Ishikawa (cell line): Measurements from ENCODE around the gene KLF1.

Source experiments
- CEBPB ChIP-seq: IDR thresholded peaks from 2 replicates; pipeline ENCODE4 v1.6.1; 2012
- CREB1 ChIP-seq: IDR thresholded peaks from 2 replicates; pipeline ENCODE4 v1.6.1; 2012; ENCODE audit warnings: low read depth
- EGR1 ChIP-seq: IDR thresholded peaks from 2 replicates; pipeline ENCODE4 v1.6.1; 2012
- EP300 ChIP-seq: IDR thresholded peaks from 2 replicates; pipeline ENCODE4 v1.6.1; 2012; ENCODE audit warnings: borderline replicate concordance
- FOXM1 ChIP-seq: IDR thresholded peaks from 2 replicates; pipeline ENCODE4 v1.6.1; 2012; ENCODE audit warnings: low read depth, borderline replicate concordance
- NFIC ChIP-seq: IDR thresholded peaks from 2 replicates; pipeline ENCODE4 v1.6.1; 2012
- RAD21 ChIP-seq: IDR thresholded peaks from 2 replicates; pipeline ENCODE4 v1.6.1; 2012; ENCODE audit warnings: low read depth
- TAF1 ChIP-seq: IDR thresholded peaks from 2 replicates; pipeline ENCODE4 v1.6.1; 2012; ENCODE audit warnings: low read depth, mild to moderate bottlenecking
- TCF12 ChIP-seq: IDR thresholded peaks from 2 replicates; pipeline ENCODE4 v1.6.1; 2012; ENCODE audit warnings: low read depth
- TEAD4 ChIP-seq: IDR thresholded peaks from 2 replicates; pipeline ENCODE4 v1.6.1; 2012
- YY1 ChIP-seq: IDR thresholded peaks from 2 replicates; pipeline ENCODE4 v1.6.1; 2012; ENCODE audit warnings: low read depth
- ZBTB7A ChIP-seq: IDR thresholded peaks from 2 replicates; pipeline ENCODE4 v1.6.1; 2012; ENCODE audit warnings: low read depth
- TF ChIP-seq, protein P1 (sequence below): IDR thresholded peaks from 2 replicates; pipeline ENCODE4 v1.6.1; 2012
- TF ChIP-seq, protein P2 (sequence below): IDR thresholded peaks from 2 replicates; pipeline ENCODE4 v1.6.1; 2012; ENCODE audit warnings: low read depth, mild to moderate bottlenecking
- TF ChIP-seq, protein P3 (sequence below): IDR thresholded peaks from 2 replicates; pipeline ENCODE4 v1.6.1; 2012

Gene KLF1

DNA sequence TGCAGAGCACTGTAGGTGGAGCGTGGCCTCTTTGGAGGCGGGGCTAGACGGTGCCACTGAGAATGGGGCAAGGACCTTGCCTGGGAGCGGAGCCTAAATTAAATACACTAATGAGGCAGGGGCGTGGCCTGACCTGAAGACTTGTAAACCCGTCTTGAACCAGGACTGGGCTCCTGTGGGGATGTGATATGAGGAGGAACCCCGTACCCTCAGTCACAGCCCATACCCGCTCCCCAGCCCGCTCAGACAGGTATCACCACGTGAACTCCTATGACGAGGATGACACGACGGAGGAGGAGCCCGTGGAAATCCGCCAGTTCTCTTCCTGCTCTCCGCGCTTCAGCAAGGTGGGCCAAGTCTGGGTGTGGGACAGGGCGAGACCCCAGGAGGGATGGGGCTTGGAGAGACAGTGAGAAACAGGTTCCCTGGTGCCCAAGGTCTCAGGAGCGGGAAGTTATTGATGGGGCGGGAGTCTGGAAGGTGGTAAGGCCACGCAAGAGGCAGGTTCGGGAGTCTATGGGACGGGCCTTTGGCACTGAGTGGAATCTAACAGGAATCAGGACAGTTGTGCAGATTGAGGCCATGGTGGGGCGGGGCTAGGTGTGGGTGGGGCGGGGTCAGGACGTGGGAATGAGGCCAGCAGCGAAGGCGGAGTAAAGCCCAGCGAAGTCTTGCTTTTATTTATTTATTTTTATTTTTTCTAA, 20.4 kb downstream of the KLF1 start:
- no peak for TF ChIP-seq TAF1
- no peak for TF ChIP-seq TCF12

DNA sequence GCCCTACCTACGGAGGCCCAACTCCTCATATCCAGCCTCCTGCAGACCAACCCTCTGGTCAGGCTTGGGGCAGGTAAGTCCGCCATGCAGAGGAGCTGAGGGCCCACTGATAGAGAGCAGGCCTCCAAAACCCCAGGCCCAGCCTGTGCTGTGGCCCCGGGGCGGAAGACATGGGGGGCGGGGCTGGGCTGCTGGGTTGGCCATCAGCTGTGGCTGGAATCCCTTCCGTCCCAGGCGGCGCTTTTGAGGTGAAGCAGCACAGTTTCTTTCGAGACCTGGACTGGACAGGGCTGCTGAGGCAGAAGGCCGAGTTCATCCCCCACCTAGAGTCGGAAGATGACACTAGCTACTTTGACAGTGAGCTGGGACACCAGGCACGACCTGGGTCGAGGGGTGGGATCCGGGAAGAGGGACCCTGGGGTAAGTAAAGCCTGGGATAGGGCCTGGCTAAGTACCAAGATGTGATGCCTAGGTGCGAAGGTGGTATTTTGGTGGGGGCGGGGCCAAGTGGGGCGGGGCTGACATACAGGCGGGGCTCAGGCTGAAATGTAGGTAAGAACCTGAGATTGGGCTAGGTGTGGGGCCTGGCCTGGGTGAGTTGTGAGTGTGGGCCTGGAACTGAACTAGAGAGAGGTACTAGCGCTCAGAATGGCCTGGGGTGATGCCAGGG, 21.1 kb downstream of the KLF1 start:
- TF ChIP-seq TEAD4 (no peak), EP300 (no peak), ZBTB7A (no peak), TAF1 (no peak), FOXM1 (no peak), CEBPB (no peak), YY1 (no peak), CREB1 (no peak), EGR1 (no peak)
- TF ChIP-seq, protein P1, sequence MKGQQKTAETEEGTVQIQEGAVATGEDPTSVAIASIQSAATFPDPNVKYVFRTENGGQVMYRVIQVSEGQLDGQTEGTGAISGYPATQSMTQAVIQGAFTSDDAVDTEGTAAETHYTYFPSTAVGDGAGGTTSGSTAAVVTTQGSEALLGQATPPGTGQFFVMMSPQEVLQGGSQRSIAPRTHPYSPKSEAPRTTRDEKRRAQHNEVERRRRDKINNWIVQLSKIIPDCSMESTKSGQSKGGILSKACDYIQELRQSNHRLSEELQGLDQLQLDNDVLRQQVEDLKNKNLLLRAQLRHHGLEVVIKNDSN, result no peak

DNA sequence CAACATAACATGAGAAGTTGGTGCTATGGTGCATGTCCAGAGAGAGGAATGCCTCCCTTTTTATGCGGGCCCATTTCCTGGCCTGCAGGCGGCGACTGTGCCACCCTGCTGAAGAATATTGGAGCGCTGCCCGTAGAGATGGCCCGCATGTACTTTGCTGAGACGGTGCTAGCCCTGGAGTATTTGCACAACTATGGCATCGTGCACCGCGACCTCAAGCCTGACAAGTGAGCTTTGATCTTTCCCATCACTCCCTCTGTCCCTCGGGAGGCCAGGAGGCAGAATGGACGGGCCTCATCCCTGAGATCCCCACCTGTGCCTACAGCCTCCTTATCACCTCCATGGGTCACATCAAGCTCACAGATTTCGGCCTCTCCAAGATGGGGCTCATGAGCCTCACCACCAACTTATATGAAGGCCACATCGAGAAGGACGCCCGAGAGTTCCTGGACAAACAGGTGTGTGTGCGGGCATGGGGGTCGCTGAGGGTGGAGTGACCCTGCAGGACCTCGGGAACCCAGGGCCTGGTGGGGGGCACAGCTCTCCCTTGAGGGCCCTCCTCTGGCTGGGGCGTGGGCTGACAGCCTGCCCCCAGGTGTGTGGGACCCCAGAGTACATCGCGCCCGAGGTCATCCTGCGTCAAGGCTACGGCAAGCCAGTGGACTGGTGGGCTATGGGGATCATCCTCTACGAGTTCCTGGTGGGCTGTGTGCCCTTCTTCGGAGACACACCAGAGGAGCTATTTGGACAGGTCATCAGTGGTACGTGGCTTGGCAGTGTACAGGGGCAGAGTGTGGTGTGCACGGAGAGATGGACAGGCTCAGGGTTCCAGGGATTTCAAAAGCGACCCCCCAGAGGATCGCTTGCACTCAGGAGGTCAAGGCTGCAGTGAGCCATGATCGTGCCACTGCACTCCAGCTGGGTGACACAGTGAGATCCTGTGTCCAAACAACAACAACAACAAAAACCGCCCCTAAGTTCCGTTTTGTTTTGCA, 22.0 kb downstream of the KLF1 start:
- TF ChIP-seq, protein P2, sequence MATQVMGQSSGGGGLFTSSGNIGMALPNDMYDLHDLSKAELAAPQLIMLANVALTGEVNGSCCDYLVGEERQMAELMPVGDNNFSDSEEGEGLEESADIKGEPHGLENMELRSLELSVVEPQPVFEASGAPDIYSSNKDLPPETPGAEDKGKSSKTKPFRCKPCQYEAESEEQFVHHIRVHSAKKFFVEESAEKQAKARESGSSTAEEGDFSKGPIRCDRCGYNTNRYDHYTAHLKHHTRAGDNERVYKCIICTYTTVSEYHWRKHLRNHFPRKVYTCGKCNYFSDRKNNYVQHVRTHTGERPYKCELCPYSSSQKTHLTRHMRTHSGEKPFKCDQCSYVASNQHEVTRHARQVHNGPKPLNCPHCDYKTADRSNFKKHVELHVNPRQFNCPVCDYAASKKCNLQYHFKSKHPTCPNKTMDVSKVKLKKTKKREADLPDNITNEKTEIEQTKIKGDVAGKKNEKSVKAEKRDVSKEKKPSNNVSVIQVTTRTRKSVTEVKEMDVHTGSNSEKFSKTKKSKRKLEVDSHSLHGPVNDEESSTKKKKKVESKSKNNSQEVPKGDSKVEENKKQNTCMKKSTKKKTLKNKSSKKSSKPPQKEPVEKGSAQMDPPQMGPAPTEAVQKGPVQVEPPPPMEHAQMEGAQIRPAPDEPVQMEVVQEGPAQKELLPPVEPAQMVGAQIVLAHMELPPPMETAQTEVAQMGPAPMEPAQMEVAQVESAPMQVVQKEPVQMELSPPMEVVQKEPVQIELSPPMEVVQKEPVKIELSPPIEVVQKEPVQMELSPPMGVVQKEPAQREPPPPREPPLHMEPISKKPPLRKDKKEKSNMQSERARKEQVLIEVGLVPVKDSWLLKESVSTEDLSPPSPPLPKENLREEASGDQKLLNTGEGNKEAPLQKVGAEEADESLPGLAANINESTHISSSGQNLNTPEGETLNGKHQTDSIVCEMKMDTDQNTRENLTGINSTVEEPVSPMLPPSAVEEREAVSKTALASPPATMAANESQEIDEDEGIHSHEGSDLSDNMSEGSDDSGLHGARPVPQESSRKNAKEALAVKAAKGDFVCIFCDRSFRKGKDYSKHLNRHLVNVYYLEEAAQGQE, result no peak
- TF ChIP-seq, protein P1, result no peak
- no peak for TF ChIP-seq NFIC

DNA sequence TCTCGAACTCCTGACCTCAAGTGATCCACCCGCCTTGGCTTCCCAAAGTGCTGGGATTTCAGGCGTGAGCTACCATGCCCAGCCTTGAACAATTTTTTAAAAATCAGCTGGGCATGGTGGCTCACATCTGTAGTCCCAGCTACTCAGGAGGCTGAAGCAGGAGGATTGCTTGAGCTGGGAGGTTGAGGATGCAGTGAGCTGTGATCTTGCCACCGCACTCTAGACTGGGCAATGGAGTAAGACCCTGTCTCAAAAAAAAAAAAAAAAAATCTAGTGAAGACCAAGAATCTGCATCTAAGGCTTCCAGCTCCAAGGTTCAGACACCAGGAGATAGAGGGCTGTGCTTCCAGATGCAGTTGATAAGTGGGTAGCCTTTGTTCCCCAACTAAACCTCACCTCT, 22.9 kb downstream of the KLF1 start:
- TF ChIP-seq YY1, result no peak
- TF ChIP-seq, protein P2, result no peak
- no peak for TF ChIP-seq CEBPB
- TF ChIP-seq TEAD4, result no peak
- TF ChIP-seq, protein P3, sequence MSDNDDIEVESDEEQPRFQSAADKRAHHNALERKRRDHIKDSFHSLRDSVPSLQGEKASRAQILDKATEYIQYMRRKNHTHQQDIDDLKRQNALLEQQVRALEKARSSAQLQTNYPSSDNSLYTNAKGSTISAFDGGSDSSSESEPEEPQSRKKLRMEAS, result no peak
- TF ChIP-seq EP300, result no peak
- no peak for TF ChIP-seq TCF12
- no peak for TF ChIP-seq NFIC
- no peak for TF ChIP-seq RAD21
- TF ChIP-seq ZBTB7A, result no peak
- no peak for TF ChIP-seq FOXM1
- TF ChIP-seq, protein P1, result no peak
- no peak for TF ChIP-seq CREB1
- no peak for TF ChIP-seq EGR1

DNA sequence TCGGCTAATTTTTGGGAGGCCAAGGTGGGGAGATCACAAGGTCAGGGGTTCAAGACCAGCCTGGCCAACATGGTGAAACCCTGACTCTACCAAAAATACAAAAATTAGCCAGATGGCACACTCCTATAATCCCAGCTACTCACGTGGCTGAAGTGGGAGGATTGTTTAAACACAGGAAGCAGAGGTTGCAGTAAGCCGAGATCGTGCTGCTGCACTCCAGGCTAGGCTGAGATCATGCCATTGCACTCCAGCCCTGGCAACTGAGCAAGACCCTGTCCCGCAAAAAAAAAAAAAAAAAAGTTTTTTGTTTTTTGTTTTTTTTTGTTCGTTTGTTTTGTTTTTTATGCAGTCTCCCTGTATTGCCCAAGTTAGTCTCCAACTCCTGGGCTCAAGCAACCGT, 27.5 kb downstream of the KLF1 start:
- TF ChIP-seq, protein P1, result no peak
- TF ChIP-seq RAD21 (no peak), CREB1 (no peak), NFIC (no peak), TCF12 (no peak), CEBPB (no peak), EGR1 (no peak), TAF1 (no peak), FOXM1 (no peak), EP300 (no peak)
- TF ChIP-seq, protein P2, result no peak
- TF ChIP-seq, protein P3, result no peak
